ENCODE measurements around the gene ATXN7L2. TPM values are rescaled to one million over a fixed set of nuclear protein-coding genes. Genes with fewer than 3 reads are reported as not detected.

The ATXN7L2 gene
- total and polyA plus RNA-seq, 2 of the 8 experiments (the other 6 are each of a cell fraction or from before 2014, with no cell fraction given): 8.1 to 9.3 TPM

DNA sequence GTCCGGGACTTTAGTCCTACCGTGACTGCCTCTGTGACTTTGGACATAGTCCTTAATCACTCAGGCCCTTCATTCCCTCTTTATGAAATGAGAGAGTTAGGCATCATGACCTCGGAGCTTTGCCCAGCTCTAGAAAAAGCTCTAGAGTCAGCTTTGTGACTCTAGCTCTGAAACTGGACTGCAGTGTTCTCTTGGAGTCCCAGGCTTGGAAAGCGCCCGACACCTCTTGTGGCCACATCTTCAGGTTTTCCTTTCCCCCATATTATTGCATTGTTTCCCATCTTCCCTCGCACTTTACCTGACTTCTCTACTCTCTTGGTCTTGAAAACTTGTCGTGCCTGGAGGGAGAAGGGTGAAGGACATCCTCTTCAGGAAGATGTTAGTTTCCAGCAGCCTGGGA, 38.3 kb downstream of the ATXN7L2 start (continued):
- TF ChIP-seq, protein P1, sequence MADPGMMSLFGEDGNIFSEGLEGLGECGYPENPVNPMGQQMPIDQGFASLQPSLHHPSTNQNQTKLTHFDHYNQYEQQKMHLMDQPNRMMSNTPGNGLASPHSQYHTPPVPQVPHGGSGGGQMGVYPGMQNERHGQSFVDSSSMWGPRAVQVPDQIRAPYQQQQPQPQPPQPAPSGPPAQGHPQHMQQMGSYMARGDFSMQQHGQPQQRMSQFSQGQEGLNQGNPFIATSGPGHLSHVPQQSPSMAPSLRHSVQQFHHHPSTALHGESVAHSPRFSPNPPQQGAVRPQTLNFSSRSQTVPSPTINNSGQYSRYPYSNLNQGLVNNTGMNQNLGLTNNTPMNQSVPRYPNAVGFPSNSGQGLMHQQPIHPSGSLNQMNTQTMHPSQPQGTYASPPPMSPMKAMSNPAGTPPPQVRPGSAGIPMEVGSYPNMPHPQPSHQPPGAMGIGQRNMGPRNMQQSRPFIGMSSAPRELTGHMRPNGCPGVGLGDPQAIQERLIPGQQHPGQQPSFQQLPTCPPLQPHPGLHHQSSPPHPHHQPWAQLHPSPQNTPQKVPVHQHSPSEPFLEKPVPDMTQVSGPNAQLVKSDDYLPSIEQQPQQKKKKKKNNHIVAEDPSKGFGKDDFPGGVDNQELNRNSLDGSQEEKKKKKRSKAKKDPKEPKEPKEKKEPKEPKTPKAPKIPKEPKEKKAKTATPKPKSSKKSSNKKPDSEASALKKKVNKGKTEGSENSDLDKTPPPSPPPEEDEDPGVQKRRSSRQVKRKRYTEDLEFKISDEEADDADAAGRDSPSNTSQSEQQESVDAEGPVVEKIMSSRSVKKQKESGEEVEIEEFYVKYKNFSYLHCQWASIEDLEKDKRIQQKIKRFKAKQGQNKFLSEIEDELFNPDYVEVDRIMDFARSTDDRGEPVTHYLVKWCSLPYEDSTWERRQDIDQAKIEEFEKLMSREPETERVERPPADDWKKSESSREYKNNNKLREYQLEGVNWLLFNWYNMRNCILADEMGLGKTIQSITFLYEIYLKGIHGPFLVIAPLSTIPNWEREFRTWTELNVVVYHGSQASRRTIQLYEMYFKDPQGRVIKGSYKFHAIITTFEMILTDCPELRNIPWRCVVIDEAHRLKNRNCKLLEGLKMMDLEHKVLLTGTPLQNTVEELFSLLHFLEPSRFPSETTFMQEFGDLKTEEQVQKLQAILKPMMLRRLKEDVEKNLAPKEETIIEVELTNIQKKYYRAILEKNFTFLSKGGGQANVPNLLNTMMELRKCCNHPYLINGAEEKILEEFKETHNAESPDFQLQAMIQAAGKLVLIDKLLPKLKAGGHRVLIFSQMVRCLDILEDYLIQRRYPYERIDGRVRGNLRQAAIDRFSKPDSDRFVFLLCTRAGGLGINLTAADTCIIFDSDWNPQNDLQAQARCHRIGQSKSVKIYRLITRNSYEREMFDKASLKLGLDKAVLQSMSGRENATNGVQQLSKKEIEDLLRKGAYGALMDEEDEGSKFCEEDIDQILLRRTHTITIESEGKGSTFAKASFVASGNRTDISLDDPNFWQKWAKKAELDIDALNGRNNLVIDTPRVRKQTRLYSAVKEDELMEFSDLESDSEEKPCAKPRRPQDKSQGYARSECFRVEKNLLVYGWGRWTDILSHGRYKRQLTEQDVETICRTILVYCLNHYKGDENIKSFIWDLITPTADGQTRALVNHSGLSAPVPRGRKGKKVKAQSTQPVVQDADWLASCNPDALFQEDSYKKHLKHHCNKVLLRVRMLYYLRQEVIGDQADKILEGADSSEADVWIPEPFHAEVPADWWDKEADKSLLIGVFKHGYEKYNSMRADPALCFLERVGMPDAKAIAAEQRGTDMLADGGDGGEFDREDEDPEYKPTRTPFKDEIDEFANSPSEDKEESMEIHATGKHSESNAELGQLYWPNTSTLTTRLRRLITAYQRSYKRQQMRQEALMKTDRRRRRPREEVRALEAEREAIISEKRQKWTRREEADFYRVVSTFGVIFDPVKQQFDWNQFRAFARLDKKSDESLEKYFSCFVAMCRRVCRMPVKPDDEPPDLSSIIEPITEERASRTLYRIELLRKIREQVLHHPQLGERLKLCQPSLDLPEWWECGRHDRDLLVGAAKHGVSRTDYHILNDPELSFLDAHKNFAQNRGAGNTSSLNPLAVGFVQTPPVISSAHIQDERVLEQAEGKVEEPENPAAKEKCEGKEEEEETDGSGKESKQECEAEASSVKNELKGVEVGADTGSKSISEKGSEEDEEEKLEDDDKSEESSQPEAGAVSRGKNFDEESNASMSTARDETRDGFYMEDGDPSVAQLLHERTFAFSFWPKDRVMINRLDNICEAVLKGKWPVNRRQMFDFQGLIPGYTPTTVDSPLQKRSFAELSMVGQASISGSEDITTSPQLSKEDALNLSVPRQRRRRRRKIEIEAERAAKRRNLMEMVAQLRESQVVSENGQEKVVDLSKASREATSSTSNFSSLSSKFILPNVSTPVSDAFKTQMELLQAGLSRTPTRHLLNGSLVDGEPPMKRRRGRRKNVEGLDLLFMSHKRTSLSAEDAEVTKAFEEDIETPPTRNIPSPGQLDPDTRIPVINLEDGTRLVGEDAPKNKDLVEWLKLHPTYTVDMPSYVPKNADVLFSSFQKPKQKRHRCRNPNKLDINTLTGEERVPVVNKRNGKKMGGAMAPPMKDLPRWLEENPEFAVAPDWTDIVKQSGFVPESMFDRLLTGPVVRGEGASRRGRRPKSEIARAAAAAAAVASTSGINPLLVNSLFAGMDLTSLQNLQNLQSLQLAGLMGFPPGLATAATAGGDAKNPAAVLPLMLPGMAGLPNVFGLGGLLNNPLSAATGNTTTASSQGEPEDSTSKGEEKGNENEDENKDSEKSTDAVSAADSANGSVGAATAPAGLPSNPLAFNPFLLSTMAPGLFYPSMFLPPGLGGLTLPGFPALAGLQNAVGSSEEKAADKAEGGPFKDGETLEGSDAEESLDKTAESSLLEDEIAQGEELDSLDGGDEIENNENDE (IDR thresholded peaks at IDR 0.05; ENCODE audit: insufficient replicate concordance, low read length): no peak
- TF ChIP-seq, protein P2, sequence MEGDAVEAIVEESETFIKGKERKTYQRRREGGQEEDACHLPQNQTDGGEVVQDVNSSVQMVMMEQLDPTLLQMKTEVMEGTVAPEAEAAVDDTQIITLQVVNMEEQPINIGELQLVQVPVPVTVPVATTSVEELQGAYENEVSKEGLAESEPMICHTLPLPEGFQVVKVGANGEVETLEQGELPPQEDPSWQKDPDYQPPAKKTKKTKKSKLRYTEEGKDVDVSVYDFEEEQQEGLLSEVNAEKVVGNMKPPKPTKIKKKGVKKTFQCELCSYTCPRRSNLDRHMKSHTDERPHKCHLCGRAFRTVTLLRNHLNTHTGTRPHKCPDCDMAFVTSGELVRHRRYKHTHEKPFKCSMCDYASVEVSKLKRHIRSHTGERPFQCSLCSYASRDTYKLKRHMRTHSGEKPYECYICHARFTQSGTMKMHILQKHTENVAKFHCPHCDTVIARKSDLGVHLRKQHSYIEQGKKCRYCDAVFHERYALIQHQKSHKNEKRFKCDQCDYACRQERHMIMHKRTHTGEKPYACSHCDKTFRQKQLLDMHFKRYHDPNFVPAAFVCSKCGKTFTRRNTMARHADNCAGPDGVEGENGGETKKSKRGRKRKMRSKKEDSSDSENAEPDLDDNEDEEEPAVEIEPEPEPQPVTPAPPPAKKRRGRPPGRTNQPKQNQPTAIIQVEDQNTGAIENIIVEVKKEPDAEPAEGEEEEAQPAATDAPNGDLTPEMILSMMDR (IDR thresholded peaks at IDR 0.05; ENCODE audit: control extremely low read depth in 1 of 3, insufficient read depth in 1 of 3, low read depth in 1 of 3, low read length in 3 of 3): no peak
- TF ChIP-seq CREB1 (IDR thresholded peaks at IDR 0.05) (no peak), POU5F1 (IDR thresholded peaks at IDR 0.05; ENCODE audit: low read depth, low read length) (no peak), MAFK (IDR thresholded peaks at IDR 0.05; ENCODE audit: low read depth, low read length) (no peak), CBX5 (IDR thresholded peaks at IDR 0.05; ENCODE audit: low read depth, low read length) (no peak), CHD2 (IDR thresholded peaks at IDR 0.05; ENCODE audit: low read length) (no peak), GABPA (IDR thresholded peaks at IDR 0.05; ENCODE audit: borderline replicate concordance, insufficient read depth, low read length) (no peak)
